Retinal pigment epithelial cell (primary cell): Measurements from ENCODE around the gene RMND5A.

Experiments
- DNase-seq: peaks from one replicate; pipeline ENCODE4 v3.0.0-alpha.2; 2010; ENCODE audit warnings: low read depth
- H3K4me3 ChIP-seq: 2 replicates; pipeline ENCODE4 v1.5.1; 2011; ENCODE audit warnings: mild to moderate bottlenecking, low read length, control low read depth, moderate library complexity
- TF ChIP-seq, protein P1 (sequence below): conservative IDR thresholded peaks from 2 replicates; pipeline ENCODE4 v1.5.1; 2011; ENCODE audit warnings: low read depth, low read length, control low read depth, inconsistent platforms

RMND5A gene

DNA sequence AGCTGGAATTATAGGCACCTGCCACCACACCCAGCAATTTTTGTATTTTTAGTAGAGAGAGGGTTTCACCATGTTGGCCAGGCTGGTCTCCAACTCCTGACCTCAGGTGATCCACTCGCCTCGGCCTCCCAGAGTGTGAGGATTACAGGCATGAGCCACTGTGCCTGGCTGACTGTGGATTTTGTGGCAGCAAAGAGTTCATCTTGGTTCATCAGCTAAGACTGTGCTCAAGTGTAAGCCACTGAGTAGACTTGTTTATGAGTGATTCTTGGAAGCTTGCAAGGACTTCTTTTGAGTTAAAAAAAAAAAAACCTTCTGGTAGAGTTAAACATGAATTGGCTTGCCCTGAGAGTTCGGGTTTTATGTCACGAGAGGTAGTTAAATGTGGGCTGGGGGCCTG lies 106.9 kb downstream of the RMND5A start:
- H3K4me3 ChIP-seq: no peak overlapping the region
- TF ChIP-seq, protein P1, sequence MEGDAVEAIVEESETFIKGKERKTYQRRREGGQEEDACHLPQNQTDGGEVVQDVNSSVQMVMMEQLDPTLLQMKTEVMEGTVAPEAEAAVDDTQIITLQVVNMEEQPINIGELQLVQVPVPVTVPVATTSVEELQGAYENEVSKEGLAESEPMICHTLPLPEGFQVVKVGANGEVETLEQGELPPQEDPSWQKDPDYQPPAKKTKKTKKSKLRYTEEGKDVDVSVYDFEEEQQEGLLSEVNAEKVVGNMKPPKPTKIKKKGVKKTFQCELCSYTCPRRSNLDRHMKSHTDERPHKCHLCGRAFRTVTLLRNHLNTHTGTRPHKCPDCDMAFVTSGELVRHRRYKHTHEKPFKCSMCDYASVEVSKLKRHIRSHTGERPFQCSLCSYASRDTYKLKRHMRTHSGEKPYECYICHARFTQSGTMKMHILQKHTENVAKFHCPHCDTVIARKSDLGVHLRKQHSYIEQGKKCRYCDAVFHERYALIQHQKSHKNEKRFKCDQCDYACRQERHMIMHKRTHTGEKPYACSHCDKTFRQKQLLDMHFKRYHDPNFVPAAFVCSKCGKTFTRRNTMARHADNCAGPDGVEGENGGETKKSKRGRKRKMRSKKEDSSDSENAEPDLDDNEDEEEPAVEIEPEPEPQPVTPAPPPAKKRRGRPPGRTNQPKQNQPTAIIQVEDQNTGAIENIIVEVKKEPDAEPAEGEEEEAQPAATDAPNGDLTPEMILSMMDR: no peak
- DNase-seq: no peak
